ENCODE measurements around the gene PHC2. TPM values are rescaled to one million over a fixed set of nuclear protein-coding genes. Genes with fewer than 3 reads are reported as not detected.

The PHC2 gene
- total RNA-seq, 3 donors from 2014 or later (not counting 1 experiment from before 2014, with no cell fraction given): 36.6 to 46.6 (median 39.5) TPM

DNA sequence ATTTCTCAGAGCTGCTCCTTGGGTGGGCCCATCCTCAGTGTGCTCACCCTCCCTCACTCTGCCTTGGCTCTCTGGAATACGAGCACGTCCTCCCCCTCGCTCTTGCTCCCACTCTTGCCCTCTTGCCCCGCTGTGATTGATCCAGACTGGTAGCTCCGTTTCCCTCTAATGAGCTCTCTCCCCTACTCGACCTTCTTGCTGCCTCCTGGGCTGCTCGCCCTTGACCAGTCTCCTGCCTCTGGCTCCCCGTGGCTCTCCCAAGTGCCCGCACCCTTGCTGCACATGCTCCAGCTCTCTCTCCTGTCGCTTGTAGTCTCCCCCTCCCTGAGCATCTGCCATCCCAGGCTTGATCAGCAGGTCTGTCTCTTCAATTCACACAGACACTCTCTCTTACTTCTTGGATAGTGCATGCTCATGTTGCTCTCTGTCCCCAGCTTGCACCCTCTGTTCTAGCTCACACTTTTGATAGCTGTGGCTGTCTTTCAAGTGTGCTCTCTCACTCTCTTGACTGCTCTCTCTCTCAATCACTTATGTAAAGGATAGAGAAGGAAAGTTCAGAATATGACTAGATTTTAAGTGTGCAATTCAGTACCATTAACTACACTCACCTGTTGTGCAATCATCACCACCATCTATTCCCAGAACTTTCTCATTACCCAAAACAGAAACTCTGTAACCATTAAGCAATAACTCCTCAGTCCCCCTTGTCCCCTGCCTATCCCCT lies 51.1 kb downstream of the PHC2 start:
- WGBS (ENCODE audit: insufficient coverage): 88% methylated on average over 10 of the region's 10 CpGs

DNA sequence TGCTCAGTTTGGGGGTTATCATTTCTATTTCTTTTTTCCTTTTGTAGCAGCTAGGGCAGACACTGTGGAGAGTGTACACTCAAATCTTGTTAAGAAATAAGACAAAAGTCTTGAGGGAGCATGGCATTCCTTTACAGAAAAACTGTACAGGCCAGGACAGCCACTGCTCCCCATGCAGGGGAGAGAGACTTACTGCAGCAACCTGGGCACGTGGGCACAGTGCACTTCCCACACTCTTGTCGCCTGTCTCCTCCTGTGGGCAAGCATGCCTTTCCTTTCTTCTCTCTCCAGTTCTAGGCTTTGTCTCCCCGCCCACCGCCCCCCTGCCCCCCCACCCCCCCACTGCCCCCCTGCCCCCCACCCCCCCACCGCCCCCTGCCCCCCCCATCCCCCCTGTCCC lies 51.9 kb downstream of the PHC2 start:
- WGBS (ENCODE audit: insufficient coverage): 21% methylated on average over 1 of the region's 5 CpGs
- Mint-ChIP-seq H3K4me1 (peaks cover 5 to 12% of the 10 kb centered on the region in 2 donors), H3K9me3 (no peaks in the 10 kb centered on the region), H3K4me3 (no peak overlapping the region), H3K27me3 (ENCODE audit: low read depth in 2 of 2) (peaks cover 21 to 35% of the 10 kb centered on the region in 2 donors), H3K27ac (no peak overlapping the region), H3K36me3 (no peaks in the 10 kb centered on the region)
- H3K4me3 ChIP-seq (ENCODE audit: low read length): no peak overlapping the region
- intact Hi-C loops (cut with micrococcal nuclease): no loop called here
- TF ChIP-seq, protein P1, sequence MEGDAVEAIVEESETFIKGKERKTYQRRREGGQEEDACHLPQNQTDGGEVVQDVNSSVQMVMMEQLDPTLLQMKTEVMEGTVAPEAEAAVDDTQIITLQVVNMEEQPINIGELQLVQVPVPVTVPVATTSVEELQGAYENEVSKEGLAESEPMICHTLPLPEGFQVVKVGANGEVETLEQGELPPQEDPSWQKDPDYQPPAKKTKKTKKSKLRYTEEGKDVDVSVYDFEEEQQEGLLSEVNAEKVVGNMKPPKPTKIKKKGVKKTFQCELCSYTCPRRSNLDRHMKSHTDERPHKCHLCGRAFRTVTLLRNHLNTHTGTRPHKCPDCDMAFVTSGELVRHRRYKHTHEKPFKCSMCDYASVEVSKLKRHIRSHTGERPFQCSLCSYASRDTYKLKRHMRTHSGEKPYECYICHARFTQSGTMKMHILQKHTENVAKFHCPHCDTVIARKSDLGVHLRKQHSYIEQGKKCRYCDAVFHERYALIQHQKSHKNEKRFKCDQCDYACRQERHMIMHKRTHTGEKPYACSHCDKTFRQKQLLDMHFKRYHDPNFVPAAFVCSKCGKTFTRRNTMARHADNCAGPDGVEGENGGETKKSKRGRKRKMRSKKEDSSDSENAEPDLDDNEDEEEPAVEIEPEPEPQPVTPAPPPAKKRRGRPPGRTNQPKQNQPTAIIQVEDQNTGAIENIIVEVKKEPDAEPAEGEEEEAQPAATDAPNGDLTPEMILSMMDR (IDR thresholded peaks at IDR 0.05): no peak
- no peaks in the 10 kb centered on the region for H3K36me3 ChIP-seq (ENCODE audit: control insufficient read depth, insufficient read depth, low read length)
- no peaks in the 10 kb centered on the region for H3K9me3 ChIP-seq (ENCODE audit: control insufficient read depth, insufficient read depth, low read length)
- DNase-seq (no peak), ATAC-seq (no peak)
- no peak overlapping the region for H3K27ac ChIP-seq (ENCODE audit: low read length)
- H3K27me3 ChIP-seq (ENCODE audit: control insufficient read depth, insufficient read depth, low read length): no peaks in the 10 kb centered on the region
- H3K4me1 ChIP-seq (ENCODE audit: control insufficient read depth, insufficient read depth, low read length): peaks cover 5% of the 10 kb centered on the region

More for the DNA sequence above, 51.1 kb downstream of the PHC2 start:
- H3K27ac Mint-ChIP-seq: no peak overlapping the region
- H3K27me3 Mint-ChIP-seq (ENCODE audit: low read depth in 2 of 2): peaks cover 24 to 35% of the 10 kb centered on the region in 2 donors
- ATAC-seq (no peak), DNase-seq (no peak)
- H3K9me3 ChIP-seq (ENCODE audit: control insufficient read depth, insufficient read depth, low read length): no peaks in the 10 kb centered on the region
- no peaks in the 10 kb centered on the region for H3K36me3 Mint-ChIP-seq
- no peak overlapping the region for H3K4me3 ChIP-seq (ENCODE audit: low read length)
- peaks cover 5 to 12% of the 10 kb centered on the region in 2 donors for H3K4me1 Mint-ChIP-seq
- intact Hi-C loops (cut with micrococcal nuclease): no loop called here
- H3K4me1 ChIP-seq (ENCODE audit: control insufficient read depth, insufficient read depth, low read length): peaks cover 5% of the 10 kb centered on the region
- H3K4me3 Mint-ChIP-seq: no peak overlapping the region
- H3K36me3 ChIP-seq (ENCODE audit: control insufficient read depth, insufficient read depth, low read length): no peaks in the 10 kb centered on the region
- H3K9me3 Mint-ChIP-seq: no peaks in the 10 kb centered on the region
- TF ChIP-seq, protein P1 (IDR thresholded peaks at IDR 0.05): no peak
- no peak overlapping the region for H3K27ac ChIP-seq (ENCODE audit: low read length)
- H3K27me3 ChIP-seq (ENCODE audit: control insufficient read depth, insufficient read depth, low read length): no peaks in the 10 kb centered on the region

DNA sequence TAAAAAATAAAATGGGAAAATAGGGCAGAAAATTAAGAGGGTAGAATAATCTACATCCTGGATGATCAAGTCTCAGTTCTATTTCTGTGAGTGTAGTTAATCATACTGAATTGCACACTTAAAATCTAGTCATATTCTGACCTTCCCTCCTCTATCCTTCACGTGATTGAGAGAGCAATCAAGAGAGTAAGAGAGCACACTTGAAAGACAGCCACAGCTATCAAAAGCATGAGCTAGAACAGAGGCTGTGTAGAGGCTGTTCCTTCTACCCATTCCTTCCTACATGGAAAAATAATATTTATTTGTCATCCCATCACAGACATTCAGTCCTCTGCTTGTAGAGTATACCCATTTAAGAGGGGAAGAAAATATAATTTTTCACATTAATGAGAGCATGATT lies 52.4 kb downstream of the PHC2 start:
- Histone ChIP-seq H3K4me1 (ENCODE audit: control insufficient read depth, insufficient read depth, low read length) (peaks cover 5% of the 10 kb centered on the region), H3K9me3 (ENCODE audit: control insufficient read depth, insufficient read depth, low read length) (no peaks in the 10 kb centered on the region), H3K27ac (ENCODE audit: low read length) (no peak overlapping the region), H3K4me3 (ENCODE audit: low read length) (no peak overlapping the region), H3K36me3 (ENCODE audit: control insufficient read depth, insufficient read depth, low read length) (no peaks in the 10 kb centered on the region), H3K27me3 (ENCODE audit: control insufficient read depth, insufficient read depth, low read length) (no peaks in the 10 kb centered on the region)
- intact Hi-C loops (cut with micrococcal nuclease): no loop called here
- ATAC-seq (no peak), DNase-seq (no peak)
- TF ChIP-seq, protein P1 (IDR thresholded peaks at IDR 0.05): no peak
- 17% methylated on average over 1 of the region's 1 CpG for WGBS (ENCODE audit: insufficient coverage)
- no peak overlapping the region for H3K27ac Mint-ChIP-seq
- no peaks in the 10 kb centered on the region for H3K36me3 Mint-ChIP-seq
- H3K27me3 Mint-ChIP-seq (ENCODE audit: low read depth in 2 of 2): peaks cover 21 to 35% of the 10 kb centered on the region in 2 donors
- peaks cover 5 to 12% of the 10 kb centered on the region in 2 donors for H3K4me1 Mint-ChIP-seq
- no peaks in the 10 kb centered on the region for H3K9me3 Mint-ChIP-seq
- no peak overlapping the region for H3K4me3 Mint-ChIP-seq

DNA sequence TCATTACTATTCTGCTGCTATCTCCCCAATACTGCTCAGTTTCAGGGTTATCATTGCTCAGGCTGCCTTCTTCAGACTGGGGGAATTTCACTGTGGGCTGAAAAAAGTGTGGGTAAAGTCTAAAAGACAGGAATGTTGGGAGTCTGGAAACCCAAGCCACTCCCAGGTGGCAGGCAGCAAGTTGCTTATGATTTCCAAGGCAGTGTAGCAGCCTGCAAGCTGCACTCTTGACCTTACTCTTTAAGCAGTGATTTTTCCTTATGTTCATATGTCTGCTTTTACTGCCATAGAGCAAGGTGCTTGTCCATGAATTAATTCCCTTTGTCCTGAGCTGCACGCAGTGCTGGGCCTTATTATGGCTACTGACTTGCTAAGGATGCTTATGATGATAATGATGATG lies 53.1 kb downstream of the PHC2 start:
- intact Hi-C loops (cut with micrococcal nuclease): no loop called here
- 82% methylated on average over 1 of the region's 1 CpG for WGBS (ENCODE audit: insufficient coverage)
- Mint-ChIP-seq H3K36me3 (no peaks in the 10 kb centered on the region), H3K9me3 (no peaks in the 10 kb centered on the region), H3K4me1 (peaks cover 5 to 12% of the 10 kb centered on the region in 2 donors), H3K4me3 (no peak overlapping the region), H3K27ac (no peak overlapping the region), H3K27me3 (ENCODE audit: low read depth in 2 of 2) (peaks cover 21 to 31% of the 10 kb centered on the region in 2 donors)
- no peaks in the 10 kb centered on the region for H3K36me3 ChIP-seq (ENCODE audit: control insufficient read depth, insufficient read depth, low read length)
- no peak for DNase-seq
- peaks cover 5% of the 10 kb centered on the region for H3K4me1 ChIP-seq (ENCODE audit: control insufficient read depth, insufficient read depth, low read length)
- no peak overlapping the region for H3K4me3 ChIP-seq (ENCODE audit: low read length)
- H3K9me3 ChIP-seq (ENCODE audit: control insufficient read depth, insufficient read depth, low read length): no peaks in the 10 kb centered on the region
- TF ChIP-seq, protein P1 (IDR thresholded peaks at IDR 0.05): no peak
- ATAC-seq: no peak
- no peaks in the 10 kb centered on the region for H3K27me3 ChIP-seq (ENCODE audit: control insufficient read depth, insufficient read depth, low read length)
- H3K27ac ChIP-seq (ENCODE audit: low read length): no peak overlapping the region

Data from natural killer cell (primary cell).